Measurements from ENCODE around the gene MCAT. TPM values are rescaled to one million over a fixed set of nuclear protein-coding genes. Genes with fewer than 3 reads are reported as not detected.
"Not testable (repeated sequence)": the region's sequence is repeated elsewhere in the genome, so short reads cannot be mapped to it uniquely, and the experiment has no call there.

Gene MCAT
- total RNA-seq, 1 donor from 2014 or later, result 15.1 TPM

DNA sequence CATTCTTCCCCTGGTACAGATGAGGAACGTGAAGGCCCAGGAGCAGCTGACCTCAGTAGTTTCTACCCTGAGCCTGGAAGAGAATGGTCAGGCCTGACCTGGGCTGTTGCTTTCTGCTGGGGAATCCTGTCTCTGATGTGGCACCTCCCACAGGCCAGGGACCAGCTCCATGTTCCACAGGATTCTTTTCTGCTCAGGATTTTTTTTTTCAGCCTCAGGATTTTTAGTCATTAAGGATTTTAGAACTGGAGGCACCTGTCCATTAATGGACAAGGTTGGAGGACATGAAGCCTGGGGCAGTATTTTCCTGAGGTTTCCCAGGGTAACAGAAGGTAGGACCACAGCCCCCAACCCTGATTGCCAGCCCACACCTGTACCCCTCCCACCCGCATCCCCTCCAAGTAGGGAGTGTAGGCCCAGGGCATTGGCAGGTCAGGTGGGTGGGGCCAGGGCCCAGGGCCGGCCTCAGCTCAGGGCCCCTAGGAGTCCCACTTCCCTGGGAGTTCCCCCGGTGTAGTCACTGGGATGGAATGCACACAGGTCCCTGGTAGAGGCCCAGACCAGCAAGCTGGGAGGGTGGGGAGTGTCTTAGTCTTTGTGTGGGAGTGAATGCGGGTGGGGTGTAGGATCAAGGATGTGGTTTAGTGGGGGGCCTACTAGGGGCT, 16.6 kb downstream of the MCAT start:
- DNase-seq, result no peak

DNA sequence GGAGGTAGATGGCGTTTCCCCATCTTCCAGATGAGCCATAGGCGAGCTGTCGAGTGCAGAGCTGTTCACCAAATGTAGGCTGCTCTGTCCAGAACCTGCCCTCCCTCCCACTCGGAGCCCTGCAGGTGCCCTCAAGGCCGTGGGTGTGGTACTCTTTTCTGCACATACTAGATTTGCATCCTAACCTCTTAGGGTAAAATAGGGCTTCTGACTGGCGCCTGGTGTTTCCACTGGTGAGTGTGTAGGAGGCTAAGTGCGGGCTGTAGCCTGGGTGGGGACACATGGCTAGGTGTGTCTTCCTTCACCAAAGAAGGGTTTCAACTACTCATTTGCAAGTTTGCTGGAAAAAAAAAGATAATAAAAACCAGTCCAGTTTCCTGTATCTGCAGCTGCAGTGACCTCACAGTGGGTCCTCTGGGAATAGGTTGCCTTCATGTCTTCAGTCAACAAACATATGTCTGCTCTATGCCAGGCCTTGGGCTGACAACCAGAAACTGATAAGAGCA, 24.2 kb downstream of the MCAT start:
- DNase-seq, result no peak

DNA sequence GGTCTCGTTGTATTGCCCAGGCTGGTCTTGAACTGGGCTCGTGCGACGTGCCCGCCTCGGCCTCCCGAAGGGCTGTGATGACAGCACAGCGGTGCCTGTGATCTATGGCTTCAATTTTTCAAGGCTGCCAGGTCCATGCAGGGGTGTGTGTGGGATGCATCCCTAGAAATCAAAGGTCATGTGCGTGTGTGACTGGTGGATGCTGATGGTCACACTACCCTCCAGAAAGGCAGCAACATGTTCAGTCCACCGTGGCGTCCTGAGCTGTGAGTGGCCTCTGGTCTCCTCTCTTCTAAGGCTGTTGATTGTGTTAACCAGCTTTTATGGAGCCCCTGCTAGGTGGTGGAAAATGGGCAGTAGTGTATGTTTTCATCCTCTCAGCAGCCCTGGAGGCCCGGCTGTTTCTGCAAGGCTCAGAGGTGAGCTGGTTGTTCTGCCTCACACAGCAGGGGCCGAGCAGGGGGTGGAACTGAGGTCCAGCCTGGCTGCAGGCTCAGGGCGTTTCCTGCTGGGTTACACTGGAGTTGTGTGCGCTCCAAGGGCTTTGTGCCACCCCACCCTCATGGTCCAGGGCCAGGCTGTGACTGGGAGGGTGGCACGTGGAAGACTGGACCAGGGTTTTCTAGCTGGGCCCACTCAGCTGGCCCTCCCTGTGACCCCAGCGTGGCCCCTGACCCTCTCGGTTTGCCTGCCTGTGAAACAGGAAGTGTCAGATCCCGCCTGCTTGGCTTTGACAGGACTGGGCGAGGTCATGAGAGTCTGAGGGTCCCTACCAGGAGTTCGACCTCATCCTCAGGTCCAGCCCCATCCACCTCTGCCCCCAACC, 25.0 kb downstream of the MCAT start:
- no peak for DNase-seq

DNA sequence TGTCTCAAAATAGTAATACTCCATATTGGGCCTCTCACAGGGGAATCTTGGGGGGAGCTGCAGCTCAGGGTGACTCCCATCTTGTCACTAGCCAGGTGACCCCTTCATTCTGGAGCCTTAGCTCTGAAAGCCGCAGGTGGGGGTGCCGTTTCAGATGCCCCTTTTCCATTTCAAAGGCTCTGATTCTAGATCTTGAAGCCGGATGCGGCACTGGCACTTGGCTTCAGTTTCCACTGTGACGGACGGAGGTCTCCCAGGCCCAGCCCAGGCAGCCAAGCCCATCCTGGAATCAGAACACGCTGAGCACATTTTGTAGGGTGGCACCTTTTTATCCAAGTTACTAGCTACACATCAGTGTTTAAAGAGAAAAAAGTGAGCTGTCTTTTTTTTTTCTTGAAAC, 26.3 kb downstream of the MCAT start:
- DNase-seq, result no peak

DNA sequence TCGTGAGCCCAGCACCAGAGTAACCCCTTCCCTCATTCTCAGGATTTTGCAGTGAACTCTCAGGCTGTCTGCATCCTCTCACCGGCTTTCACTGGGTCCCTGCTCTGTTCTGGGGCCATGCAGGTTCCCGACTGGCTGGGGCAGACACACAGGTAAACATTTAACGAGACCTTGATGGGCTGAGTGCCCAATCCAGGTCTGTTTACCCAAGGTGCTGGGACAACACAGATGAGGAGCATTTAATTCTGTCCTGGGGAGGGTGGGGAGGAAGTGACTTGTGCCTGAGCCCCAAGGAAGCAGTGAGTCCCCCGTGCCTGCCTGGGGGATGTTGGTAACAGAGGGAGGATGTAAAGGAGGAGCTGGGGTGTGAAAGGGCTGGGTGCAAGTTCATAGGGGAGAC, 28.2 kb downstream of the MCAT start:
- DNase-seq, result no peak

DNA sequence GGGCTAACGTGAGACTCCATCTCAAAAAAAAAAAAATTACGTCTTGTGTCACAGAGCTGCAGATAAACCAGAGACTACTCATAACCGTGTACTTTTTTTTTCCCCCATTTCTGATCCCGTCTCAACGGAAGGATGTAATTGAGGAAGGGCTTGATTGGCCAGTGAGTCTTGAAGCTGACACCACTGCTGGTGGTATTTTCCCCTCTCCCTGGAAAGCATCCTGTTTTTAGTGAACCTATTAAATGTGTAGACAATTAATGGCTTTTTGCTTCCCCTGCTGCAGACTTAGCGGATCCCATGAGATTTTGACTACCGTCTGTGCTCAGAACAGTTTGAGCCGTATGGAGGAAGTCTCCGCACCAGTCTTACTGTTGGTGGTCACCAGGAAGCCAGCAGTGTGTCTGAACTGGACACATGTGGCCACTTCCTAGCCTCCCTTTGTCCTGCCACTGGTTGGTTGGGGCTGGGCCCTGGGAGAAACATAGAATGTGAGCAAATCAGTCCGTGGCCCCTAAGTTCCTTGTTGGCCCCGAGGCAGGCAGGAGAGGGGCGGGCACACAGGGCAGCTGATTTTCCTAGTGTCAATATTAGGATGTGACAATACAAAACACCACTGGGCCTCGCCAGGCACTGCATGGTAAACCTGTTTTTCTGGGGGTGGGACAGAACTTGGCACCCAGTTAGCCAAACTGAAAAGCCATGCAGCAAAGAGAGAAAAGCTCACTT, 29.5 kb downstream of the MCAT start:
- DNase-seq, result no peak

DNA sequence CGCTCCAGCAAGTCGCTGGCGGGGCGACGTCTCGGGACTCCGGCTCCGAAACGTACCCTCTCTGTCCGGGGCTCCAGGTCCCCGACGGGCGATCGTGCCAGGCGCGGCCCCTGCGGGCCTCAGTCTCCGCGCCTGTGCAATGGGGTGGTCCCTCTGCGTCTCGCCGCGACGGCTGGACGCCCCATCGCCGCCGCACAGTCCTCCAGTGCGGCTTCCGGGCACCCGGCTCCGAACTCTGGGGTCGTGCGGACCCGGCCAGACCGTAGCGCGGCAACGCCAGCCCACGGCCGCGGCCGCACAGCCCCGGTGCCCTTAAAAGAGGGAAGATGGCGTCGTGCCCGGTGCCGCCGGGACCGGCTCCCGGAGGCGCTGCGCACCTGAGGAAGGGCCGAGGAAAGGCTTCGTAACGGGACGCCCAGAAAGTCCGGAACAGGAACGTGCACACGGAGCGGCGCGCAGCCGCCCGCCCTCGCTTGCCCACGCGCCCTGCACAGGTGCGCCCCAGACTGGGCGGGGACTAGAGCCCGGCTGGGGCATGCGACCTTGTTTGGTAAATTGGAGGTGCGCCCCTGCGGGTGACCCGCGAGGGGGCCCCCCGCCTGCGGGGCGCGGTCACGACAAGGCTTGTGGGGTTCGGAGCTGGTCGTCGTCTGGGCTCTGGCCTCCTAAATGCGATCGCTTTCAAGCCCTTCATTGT, 32.1 kb downstream of the MCAT start:
- DNase-seq, result no peak

DNA sequence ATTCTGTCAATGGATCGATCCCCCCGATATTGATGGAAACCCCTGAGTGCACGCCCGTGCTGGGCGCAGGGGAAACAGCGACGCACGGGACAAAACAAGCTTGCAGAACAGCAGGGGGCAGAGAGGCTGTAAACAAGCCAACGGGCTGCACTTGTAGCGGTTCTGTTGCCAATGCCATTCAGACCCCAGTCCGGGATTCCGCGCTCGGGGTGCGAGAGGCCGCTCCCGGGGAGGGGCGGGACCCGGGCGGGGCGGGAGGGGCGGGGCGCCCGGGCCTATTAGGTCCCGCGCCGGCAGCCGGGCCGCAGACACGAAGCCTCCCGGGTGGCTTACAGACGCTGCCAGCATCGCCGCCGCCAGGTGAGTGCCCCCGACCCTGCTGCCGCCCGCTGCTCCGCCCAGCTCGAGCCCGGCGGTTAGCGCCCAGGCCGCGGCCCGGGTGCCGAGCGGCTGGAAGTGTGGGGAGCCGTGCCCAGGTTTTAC, 32.7 kb downstream of the MCAT start, which contains the start of gene BIK:
TSS of gene BIK (plus strand) at position 307 of the 483 bp plus-strand sequence. CDS start 13,273 bp downstream, outside the sequence.
- no peak for DNase-seq

DNA sequence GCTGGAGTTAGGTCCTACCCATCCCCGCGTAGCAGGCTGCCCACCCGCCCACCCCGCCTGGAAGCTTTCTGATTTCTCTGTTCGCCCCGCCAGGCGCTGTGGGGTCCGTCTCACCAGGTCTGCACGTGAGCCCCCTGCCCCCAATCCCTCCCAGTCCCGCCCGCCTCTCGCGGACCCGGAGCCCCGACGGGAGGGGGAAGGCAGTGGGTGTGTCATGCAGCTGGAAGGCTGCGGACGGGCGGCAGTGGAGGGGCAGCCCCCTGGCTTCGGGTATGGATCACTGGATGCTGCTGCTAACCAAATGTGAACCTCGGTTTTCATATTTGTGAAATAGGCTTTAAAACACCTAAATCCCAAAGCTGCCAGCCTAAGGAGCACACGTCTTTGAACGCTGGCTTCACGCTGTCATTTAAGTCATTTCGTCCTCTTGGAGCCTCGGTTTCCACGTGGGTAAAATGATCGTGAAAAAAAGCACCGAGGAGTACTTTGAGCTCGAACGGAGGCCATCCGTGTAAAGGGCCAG, 33.2 kb downstream of the MCAT start:
- no peak for DNase-seq

DNA sequence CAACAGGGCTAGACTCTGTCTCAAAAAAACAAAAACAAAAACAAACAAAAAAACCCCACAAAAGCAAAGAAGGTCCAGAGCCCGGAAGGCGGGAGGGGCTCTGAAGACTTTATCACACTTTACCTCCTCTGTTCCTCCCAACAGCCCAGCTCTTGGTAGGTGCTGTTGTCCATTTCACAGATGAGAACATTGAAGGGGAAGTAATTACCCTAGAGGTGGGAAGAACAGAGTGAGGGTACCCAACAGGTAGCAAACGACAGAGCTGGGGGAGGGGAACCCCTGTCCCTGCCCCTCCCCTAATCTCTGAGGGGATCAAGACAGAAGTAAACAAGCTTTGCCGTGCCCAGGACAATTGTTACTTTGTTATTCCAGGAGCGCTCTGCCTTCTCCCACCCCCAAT, 33.7 kb downstream of the MCAT start:
- DNase-seq, result no peak

DNA sequence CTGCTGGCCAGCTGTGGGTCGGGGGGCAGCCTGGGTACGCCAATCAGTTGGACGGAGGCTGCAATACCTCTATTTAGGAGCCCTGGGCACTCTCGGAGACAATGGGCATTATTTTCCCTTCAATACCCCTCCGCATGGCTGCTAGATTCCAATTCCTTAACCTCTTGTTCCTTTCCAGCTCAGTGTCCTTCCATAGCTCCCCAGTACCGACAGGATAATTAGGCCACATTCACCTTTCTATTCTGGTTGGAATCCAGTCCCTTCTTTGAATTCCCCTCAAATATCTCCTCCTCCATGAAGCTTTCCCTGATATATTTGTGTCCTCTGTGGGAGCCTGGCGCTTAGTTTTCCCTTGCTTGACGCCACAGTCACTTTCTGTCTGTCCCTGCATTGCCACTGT, 36.9 kb downstream of the MCAT start:
- no peak for DNase-seq

DNA sequence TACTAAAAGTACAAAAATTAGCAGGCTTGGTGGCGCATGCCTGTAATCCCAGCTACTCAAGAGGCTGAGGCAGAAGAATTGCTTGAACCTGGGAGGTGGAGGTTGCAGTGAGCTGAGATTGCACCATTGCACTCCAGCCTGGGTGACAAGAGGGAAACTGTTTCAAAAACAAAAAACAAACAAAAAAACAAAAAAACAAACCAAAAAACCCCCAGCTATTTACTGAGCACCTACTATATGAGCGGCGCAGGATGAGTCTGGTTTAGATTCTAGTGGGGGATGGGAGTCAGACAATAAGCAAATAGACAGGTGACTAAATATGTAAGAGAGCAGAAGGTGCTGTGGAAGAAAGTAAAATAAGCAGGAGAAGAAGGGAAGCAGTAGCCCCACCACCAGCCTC, 38.2 kb downstream of the MCAT start:
- not testable (repeated sequence) for DNase-seq

DNA sequence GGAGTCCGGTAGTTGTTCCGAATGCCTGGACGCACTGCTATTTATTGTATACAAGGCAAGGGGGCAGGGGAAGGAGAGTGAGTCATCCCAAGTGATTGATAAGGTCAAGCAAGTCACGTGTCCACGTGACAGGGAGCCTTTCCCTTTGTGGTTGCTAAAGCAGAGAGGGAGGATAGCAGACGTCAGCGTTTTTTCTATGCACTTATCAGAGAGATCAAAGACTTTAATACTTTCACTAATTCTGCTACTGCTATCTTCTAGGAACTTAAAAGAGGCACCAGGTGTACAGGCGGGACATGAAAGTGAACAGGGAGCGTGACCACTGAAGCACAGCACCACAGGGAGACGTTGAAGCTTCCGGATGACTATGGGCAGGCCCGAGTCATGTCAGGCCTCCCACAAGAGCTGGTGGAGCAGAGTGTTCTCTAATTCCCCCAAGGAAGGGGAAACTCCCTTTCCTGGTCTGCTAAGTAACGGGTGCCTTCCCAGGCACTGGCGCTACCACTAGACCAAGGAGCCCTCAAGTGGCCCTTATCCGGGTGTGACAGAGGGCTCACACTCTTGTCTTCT, 39.1 kb downstream of the MCAT start:
- not testable (repeated sequence) for DNase-seq

DNA sequence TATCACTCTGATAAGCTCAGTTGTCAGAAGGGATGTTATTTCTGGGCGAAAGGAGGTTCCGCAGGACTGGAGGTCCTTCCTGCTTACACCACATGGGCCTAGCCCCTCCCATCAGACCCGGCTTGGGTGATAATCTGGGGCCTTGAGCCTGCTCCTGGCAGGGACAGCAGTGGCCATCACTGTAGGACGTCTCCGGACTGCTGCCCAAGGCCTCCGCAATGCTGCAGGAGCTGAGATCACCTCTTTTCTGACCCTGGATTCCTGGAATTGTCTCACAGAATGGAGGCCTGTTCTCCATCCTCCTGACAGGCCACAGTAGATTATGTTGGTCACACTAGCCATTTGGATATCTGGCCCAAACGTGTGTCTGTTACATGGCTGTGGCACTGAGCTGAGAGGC, 41.9 kb downstream of the MCAT start:
- no peak for DNase-seq

DNA sequence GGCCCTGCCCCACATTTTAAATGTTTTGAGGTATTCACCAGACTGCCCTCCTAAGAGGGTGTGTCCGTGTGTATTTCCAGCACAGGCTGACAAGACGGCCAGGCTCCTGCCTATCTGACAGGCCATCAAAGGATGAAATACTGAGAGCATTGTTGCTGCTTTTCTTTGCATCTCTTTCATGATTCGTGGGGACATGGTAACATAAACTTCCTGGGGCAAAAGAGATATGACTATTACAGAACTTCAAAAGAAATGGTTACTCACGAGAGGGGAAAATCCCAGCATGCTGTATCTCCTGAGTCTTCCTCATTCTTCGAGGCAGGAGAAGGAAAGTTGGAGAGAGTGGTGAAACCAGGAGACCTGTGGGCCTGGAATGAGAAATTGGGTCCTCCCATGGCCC, 43.0 kb downstream of the MCAT start:
- DNase-seq, result no peak

DNA sequence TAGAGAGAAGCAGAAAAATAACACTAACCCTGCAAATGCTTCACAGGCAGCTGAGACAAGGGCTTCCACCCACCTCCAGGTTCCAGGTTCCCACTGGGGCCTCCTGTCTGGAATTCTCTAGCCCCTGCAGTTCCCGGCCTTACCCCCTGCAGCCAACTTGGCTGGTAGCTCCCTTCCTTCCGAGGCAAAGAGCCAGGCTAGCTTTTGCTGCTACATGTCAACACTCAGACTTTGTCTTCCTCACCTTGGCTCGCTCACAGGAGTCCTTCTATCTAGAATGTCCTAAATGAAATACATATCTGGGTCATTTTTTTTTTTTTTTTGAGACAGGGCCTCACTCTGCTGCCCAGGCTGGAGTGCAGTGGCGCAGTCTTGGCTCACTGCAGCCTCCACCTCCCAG, 44.1 kb downstream of the MCAT start:
- DNase-seq, result no peak

DNA sequence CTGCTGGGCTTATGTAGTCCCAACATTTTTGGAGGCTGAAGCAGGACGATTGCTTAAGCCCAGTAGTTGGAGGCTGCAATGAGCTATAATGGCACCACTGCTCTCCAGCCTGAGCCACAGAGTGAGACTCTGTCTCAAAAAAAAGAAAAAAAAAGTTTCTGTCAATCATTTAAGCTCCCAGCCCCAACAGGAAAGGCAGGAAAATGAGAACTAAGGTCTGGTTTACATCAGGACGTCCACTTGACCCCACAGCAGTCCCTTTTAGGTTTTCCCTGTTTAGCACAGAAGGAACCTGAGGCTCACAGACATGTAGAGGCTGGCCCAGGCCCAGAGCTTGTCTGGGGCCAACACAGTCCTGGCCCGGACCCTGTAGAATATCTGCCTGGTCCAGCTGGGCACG, 44.8 kb downstream of the MCAT start:
- DNase-seq, result no peak

DNA sequence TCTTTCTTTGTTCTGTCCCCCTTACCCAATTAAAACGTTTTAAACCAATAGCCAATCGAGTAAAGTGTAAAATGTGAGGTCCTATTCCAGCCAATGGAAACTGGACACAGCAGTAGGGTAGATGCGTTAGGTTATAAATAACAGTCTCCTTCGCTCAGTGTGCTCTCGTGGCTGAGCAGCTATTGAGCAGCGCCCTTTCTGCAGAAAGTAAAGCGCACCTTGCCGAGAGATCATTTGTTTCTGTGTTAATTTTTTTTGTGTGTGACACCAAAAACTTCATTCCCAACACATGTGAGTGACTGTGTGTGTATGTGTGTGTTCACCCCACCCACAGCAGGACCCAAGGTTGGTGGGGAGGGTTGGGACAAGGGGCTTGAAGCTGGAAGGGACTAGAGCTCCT, 46.8 kb downstream of the MCAT start:
- no peak for DNase-seq

DNA sequence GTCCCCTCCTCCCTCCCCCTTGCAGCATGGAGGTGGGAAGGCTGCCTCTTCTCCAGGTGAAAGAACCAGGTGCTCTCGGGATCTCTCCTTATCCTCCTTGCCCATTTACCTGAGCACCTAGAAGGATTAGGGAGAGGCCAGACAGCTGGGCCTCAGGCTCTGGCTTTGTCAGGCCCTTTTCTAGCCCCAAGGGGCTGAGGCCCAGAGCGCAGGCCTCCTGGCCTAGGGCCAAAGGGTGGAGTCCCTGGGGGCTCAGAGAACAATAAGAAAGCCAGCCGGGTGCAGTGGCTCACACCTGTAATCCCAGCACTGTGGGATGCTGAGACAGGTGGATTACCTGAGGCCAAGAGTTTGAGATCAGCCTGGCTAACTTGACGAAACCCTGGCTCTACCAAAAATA, 48.6 kb downstream of the MCAT start:
- DNase-seq, result no peak

DNA sequence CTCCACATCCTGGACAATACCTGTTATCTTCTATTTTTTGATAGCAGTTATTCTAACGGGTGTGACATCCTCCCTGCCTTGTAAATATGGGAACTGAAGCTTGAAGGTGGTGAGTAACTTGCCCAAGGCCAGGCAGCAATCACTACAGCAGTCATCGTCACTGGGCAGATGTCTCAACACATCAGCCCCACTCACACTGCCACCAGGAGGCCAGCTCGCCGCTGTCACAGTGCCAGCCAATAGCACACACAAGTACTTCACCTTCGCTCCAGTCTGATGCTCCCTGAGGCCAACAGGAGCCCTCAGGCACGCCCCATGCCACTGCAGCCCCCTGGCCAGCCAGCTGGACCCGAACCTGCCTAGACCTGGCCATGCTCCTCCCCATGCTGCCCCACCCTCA, 49.1 kb downstream of the MCAT start:
- no peak for DNase-seq

DNA sequence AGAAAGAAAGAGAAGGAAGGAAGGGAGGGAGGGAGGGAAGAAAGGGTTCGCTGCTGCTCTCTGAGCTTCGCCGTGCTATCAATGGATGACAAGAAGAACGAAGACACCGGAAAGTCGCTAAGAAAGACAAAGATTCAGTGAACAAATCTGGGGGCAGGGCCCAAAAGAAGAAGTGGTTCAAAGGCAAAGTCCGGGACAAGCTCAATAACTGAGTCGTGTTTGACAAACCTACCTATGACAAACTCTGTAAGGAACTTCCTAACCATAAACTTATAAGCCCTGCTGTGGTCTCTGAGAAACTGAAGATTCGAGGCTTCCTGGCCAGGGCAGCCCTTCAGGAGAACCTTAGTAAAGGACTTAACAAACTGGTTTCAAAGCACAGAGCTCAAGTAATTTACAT, 51.1 kb downstream of the MCAT start:
- no peak for DNase-seq

Measured in occipital lobe (tissue), 2 donors.